Neural crest cell (in vitro differentiated cells): ENCODE data around the gene ZNF609. TPM values are rescaled to one million over a fixed set of nuclear protein-coding genes. Genes with fewer than 3 reads are reported as not detected.

ENCODE experiments used
- DNase-seq: peaks from one replicate; pipeline ENCODE4 v3.0.0; 2021; ENCODE audit warnings: low read depth, mixed read lengths, low spot score
- H3K27ac Mint-ChIP-seq: one replicate; pipeline ENCODE4 v1.8.0; 2021; ENCODE audit warnings: mild to moderate bottlenecking, mixed read lengths; ENCODE audit not compliant: unreplicated experiment
- H3K27me3 Mint-ChIP-seq: 2 replicates; pipeline ENCODE4 v1.8.0; 2021; ENCODE audit warnings: low read depth, mild to moderate bottlenecking, mixed read lengths
- H3K36me3 Mint-ChIP-seq: 2 replicates; pipeline ENCODE4 v1.8.0; 2021; ENCODE audit warnings: low read depth, mild to moderate bottlenecking, mixed read lengths
- H3K4me1 Mint-ChIP-seq: 2 replicates; pipeline ENCODE4 v1.8.0; 2021; ENCODE audit warnings: mixed read lengths
- H3K4me3 Mint-ChIP-seq: one replicate; pipeline ENCODE4 v1.8.0; 2021; ENCODE audit warnings: mild to moderate bottlenecking, mixed read lengths
- H3K9me3 Mint-ChIP-seq: 2 replicates; pipeline ENCODE4 v1.8.0; 2021; ENCODE audit warnings: mixed read lengths
- CTCF ChIP-seq: fragments of 200-600 bp; sonication (generic); conservative IDR thresholded peaks from 2 replicates; pipeline ENCODE4 v1.5.0; 2021; ENCODE audit warnings: antibody characterized with exemption, mild to moderate bottlenecking
- total RNA-seq: library from RNA; stranded (reverse); gene quantifications from 2 replicates; pipeline ENCODE4 v1.2.1, GENCODE V29; 2021

The ZNF609 gene
- total RNA-seq, 1 donor from 2014 or later: 43.0 TPM

GRCh38 chr15:64656508-64656907, 196.1 kb downstream of the ZNF609 start:
- Mint-ChIP-seq H3K27me3 (no peaks in the 10 kb centered on the region), H3K4me3 (no peak overlapping the region), H3K9me3 (no peaks in the 10 kb centered on the region), H3K4me1 (peaks cover 3% of the 10 kb centered on the region), H3K36me3 (peaks cover 4% of the 10 kb centered on the region), H3K27ac (no peak overlapping the region)
- no peak for DNase-seq
- TF ChIP-seq CTCF: no peak

GRCh38 chr15:64665179-64665578, 204.8 kb downstream of the ZNF609 start:
- DNase-seq: no peak
- TF ChIP-seq CTCF: no peak
- no peak overlapping the region for H3K4me3 Mint-ChIP-seq
- H3K36me3 Mint-ChIP-seq: no peaks in the 10 kb centered on the region
- no peaks in the 10 kb centered on the region for H3K27me3 Mint-ChIP-seq
- H3K9me3 Mint-ChIP-seq: no peaks in the 10 kb centered on the region
- H3K27ac Mint-ChIP-seq: no peak overlapping the region
- H3K4me1 Mint-ChIP-seq: peaks cover 9% of the 10 kb centered on the region

GRCh38 chr15:64667736-64668161, 207.4 kb downstream of the ZNF609 start:
- DNase-seq: no peak
- H3K4me1 Mint-ChIP-seq: peaks cover 9% of the 10 kb centered on the region
- no peak for TF ChIP-seq CTCF
- no peaks in the 10 kb centered on the region for H3K27me3 Mint-ChIP-seq
- H3K27ac Mint-ChIP-seq: no peak overlapping the region
- no peaks in the 10 kb centered on the region for H3K9me3 Mint-ChIP-seq
- no peaks in the 10 kb centered on the region for H3K36me3 Mint-ChIP-seq
- H3K4me3 Mint-ChIP-seq: no peak overlapping the region

GRCh38 chr15:64673866-64674265, 213.5 kb downstream of the ZNF609 start:
- peaks cover 10% of the 10 kb centered on the region for H3K36me3 Mint-ChIP-seq
- no peak overlapping the region for H3K4me3 Mint-ChIP-seq
- no peaks in the 10 kb centered on the region for H3K9me3 Mint-ChIP-seq

GRCh38 chr15:64678126-64678819, 217.9 kb downstream of the ZNF609 start:
- Mint-ChIP-seq H3K9me3 (no peaks in the 10 kb centered on the region), H3K4me1 (no peaks in the 10 kb centered on the region), H3K27ac (no peak overlapping the region), H3K27me3 (no peaks in the 10 kb centered on the region), H3K36me3 (peaks cover 13% of the 10 kb centered on the region), H3K4me3 (no peak overlapping the region)
- no peak for DNase-seq
- no peak for TF ChIP-seq CTCF

More at GRCh38 chr15:64673866-64674265, 213.5 kb downstream of the ZNF609 start:
- H3K27ac Mint-ChIP-seq: no peak overlapping the region
- no peaks in the 10 kb centered on the region for H3K27me3 Mint-ChIP-seq
- DNase-seq: no peak
- no peaks in the 10 kb centered on the region for H3K4me1 Mint-ChIP-seq
- TF ChIP-seq CTCF: no peak
